GM15510 (cell line): ENCODE measurements around the gene RSPH1.

Source experiments
- POLR2A ChIP-seq: IDR thresholded peaks from 3 replicates; pipeline ENCODE4 v1.6.1; 2011; ENCODE audit warnings: borderline replicate concordance; ENCODE audit not compliant: insufficient read length; ENCODE audit errors: extremely low read depth

RSPH1 gene

DNA sequence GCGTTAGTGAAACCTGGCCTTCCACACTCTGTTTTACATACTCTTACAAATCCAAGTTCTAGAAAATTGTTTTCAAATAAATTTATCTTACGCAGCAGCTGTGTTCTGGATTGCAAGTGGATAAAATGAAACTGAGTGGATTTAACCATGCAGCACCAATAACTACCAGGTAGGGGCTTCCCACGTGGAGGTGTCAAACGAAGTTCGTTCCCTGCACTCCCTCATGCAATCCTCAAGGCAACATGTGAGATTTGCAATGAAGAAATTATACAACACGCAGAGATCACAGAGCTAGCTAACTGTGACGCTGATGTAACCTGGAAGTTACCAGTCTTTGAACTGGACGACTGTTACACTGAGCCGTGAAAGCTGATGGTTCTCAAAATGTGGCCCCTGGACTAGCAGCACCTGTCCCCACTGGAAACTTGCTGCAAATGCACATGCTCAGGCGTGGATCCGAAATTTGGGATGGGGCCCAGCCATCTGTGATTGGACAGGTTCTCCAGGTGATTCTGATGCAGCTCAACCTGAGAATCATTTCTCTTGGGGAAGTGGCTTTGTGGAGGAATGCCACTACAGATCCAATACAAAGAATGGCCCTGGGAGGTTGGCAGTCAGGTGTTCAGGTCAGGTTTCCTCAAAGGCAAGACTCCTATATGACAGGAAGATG is 36.3 kb downstream of the RSPH1 start:
- no peak for TF ChIP-seq POLR2A

DNA sequence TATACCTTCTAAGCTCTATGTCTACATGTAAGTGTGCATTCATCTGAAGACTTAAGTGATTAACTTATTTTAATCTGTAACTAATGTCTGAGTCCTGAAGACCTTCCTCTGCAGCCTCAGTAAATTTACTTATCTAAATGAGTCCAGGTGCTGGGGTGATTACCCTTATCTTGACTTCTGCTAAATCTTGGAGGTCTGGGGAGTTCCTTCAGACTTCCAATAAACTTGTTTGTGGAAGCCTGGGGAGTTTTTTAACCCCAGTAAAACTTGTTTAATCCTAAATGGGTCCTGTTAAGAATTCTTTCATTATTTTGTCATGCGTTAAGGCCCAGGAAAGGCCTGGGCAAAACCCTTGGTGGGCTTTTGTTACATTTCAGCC is 37.0 kb downstream of the RSPH1 start:
- TF ChIP-seq POLR2A: no peak

DNA sequence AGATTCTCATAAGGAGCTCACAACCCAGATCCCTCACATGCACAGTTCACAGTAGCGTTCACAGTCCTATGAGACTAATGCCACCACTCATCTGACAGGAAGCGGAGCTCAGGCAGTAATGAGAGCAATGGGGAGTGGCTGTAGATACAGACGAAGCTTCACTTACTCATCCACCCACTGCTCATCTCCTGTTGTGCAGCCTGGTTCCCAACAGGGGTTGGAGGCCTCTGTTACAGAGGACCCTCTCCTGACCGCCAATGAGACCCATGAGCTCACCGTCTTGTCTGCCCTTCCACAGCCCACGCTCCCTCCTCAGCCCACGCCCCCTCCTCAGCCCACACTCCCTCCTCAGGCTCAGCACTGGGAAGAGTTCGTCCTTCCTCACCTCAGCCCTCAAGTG is 39.6 kb downstream of the RSPH1 start:
- no peak for TF ChIP-seq POLR2A

DNA sequence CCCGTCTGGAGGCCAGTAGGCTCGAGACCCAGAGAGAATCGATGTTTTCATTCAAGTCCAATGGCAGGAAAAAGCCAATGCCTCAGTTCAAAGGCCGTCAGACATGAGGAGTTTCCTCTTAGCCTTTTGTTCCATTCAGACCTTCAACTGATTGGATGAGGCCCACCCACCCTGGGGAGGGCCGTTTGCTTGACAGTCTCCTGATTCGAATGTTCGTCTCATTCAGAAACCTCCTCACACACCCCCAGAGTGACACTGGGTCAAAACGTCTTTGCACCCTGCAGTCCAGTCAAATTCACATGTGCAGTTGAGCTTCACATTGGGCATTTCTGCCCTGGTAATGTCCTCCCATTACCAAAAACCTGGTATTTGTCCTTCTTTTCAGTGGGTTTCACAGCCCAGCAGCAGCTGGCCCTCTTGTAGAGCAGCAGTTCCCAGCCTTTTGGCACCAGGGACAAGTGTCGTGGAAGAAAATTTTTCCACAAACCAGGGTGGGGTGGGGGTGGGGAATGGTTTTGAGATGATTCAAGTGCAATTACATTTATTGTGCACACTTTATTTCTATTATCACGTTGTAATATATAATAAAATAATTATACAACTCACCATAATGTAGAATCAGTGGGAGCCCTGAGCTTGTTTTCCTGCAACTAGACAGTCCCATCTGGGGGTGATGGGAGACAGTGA is 40.1 kb downstream of the RSPH1 start:
- TF ChIP-seq POLR2A: no peak

DNA sequence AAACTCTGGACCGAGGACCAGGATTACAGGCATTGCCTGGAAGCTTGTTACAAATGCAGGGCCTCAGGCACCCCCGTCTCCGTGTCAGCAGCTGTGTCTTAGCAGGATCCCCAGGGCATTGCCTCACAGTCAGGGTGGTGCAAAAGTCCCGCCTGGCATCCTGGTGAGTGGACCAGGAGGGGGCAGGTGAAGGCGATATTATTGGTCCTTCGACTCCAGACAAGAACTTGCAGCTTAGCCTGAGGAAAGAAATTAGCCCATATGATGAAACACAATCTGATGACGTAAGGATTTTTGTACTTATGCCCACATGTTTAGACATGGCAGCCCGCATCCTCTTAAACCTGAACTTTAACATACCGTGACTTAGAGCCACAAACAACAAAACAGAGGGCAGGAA is 40.8 kb downstream of the RSPH1 start:
- no peak for TF ChIP-seq POLR2A

DNA sequence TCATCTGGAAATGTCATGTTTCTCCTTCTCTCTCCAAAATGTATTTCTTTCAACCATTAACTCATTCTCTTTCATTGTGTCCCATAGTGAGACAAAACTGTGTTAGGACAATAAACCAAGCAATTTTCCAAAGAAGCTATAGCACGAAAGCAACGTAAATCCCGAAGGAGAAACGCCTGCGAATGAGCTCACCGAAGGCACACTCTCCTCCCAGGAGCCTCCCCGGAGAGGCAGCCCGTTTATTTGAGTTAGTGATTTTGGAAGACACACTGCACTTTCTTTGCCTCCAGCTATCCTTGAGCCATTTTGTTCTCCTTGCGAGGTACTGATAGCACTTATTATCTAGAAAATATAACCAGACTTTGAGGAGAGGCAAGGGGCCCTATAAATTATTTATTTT is 41.2 kb downstream of the RSPH1 start:
- no peak for TF ChIP-seq POLR2A

DNA sequence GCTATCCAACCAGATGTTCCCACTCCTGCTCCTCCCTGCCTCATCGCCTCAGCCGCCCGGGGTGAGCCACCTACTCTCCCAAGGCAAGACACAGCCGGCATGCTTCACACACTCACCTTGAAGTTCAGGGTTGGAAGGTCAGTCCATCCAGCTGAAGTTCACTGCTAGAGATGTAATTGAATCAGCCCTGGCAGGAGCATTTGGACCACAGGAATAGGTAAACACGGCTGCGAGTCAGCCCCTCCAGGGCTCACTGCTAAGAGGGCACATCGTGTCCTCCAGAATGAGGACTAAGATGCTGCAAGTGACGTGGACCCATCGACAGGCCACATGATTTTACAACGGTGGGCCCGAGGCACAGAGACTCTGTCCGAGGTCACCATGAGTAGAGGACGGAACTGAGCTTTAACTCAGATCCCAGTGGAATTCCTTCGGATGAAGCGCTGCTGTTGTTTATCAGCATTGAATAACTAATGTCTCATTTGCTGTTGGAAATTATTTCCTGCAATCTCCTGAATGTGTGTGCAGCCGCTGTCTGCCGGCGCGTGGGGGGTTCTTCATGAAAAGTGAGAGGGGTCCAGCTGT is 41.9 kb downstream of the RSPH1 start:
- TF ChIP-seq POLR2A: no peak

DNA sequence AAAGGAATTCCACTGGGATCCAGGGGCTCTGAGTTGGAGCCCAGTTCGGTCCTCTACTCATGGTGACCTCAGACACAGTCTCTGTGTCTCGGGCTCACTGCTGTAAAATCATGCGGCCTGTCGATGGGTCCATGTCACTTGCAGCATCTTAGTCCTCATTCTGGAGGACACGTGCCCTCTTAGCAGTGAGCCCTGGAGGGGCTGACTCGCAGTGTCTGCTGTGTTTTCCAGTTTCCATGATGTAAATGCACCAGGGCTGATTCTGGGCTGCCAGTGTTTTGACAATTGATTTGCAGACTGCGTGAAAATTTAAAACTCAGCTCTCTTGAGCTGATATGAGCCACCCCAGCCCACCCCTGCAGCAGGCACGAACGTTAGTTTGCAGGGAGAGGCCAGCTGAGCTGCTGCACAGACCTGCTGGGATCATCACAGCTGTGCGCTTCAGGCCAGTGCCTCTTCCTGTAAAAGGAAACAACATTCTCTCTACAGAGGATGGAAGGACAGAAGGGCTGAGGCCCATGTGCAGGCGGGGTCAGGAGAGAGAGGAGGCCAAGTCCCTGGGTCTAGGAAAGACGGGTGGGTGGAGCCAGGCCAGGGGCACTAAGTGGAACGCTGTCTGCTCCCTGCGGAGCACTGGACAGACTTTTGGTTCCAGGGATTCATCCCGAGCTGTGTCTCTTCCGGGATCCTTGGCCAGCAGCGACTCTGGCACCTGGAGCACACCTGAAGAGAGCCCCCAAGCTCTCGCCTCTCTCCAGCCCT is 42.6 kb downstream of the RSPH1 start:
- TF ChIP-seq POLR2A: no peak

DNA sequence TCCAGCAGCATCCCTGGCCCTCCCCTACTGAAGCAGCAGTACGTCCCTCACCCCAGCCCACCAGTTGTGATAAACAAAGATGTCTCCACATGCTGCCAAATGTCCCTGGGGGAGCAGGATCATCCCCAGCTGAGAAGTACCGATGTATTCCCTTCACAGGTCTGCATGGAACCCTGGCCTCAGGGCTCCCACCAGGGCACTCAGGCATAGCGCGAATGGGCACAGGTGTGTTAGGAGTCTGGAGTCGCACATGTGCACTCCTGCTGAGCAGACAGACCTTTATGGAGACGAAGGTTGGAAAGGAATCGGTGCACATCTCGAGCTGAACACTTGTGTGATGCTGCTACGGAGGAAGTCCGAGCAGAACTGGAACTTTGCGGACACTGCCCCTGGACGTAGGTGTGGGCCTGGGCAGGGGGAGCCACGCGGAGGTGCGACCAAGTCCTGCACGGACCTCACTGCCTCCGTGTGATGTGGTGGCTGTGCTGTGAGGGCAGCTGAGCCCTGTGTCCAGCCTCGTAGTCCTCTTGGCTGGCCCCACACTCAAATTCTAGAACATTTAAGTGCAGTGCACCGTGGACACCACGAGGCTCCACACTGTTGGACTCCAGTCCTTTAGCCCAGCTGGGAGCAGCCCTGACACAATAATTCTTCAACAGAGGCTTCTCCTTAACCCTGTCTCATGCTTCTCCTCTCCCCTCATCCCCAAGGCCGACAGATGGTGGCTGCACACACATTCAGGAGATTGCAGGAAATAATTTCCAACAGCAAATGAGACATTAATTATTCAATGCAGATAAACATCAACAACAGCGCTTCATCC is 43.4 kb downstream of the RSPH1 start:
- TF ChIP-seq POLR2A: no peak

DNA sequence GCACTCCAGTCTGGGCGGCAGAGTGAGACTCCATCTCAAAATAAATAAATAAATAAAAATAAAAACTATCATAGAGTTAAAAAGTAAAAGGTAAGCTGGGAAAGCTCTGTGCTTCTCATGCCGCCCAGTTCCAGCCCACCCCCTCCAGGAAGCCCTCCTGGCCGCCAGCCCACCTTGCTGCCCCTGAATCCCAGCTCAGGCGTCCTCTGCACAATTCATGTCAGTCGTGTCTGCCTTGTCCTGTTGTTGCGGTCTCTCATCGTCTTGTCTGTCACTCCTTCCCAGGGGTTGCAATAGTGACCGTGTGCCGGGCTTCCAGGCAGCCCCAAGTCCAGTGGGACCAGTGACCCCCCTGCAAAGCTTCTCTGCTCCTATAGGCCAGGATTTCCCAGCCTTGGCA is 44.1 kb downstream of the RSPH1 start:
- TF ChIP-seq POLR2A: no peak

DNA sequence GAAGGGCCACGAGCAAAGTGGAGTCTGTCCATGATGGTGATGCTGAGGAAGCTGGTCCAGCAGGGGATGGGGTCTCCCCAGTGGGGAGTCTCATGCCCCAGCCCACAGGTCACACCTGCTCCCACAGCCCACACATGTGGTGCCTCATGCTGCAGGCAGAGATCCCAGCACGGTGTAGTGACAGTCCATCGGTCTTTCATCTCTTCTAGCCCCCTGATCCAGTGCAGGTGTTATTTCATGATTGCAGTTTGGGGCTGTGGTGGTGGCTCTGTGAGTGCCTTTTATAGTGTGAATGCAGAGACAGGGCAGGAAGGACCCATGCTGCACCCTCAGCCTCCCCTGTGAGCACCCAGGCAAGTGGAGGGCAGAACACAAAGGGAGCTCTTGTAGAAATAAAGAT is 47.3 kb downstream of the RSPH1 start:
- TF ChIP-seq POLR2A: no peak

DNA sequence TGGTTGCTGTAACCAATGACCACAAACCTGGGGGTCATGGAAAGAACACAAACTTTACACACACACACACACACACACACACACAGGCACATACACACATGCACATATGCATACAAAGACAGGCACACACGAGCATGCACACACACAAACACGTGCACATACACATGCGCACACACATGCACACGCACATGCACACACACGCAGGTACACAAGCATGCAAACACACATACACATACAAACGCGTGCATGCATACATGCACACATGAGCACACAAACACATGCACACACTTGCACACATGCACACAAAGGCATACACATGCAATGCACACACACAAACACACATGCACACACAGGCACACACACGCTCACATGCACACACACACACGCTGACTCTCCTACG is 48.3 kb downstream of the RSPH1 start:
- TF ChIP-seq POLR2A: no peak

DNA sequence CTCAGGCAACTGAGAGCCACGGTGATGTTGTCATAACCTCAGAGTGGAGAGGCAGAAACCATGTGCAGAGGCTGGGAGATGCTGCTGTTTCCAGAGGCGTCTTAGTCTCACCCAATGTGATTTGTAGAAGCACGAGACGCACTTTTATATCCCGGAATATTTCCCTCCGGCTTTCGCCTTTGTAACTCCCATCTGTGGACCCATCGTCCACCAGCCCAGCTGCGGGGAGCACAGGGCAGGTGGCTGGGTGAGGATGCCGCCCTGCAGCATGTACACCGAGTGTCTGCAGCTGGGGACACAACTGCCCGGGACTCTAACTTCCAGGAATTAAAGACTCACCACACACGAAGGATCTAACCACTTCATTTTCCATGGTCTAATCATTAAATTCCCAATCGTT is 48.8 kb downstream of the RSPH1 start:
- no peak for TF ChIP-seq POLR2A

DNA sequence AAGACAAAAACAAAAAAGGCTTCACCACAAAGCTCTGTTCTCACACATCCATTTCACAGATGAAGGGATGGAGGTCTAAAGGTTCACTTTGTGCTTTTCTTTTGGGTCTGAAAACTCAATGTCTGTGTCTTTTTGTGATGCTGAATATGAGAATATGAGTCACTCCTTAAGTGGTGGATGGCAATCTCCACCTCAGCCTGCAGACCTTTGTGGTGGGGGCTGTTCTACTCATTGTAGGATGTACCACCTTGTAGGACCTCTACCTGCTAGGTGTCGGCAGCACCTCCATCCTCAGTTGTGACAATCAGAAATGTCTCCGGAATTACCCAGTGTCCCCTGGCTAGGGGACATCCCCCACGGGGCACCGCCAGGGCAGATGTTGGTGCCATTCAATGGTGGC is 49.5 kb downstream of the RSPH1 start:
- no peak for TF ChIP-seq POLR2A

DNA sequence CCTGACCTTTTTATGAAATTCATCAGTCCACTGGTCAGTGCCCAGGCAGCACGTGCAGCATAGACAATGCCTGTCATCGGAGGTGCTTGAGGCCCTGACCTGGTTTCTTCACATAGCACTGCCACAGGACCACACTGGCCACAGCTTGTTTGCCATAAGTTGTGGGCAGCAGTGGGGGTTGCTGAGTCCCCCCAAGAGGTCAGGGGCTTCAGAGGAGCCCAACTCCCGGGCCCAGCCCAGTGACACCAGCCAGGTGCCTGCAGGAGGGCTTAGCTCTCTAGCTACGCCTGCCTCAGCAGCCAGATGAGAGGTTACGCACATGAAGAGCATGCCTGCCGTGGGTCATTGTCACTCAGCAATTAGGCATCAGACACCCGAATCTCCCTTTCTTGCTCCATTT is 50.7 kb downstream of the RSPH1 start:
- no peak for TF ChIP-seq POLR2A

DNA sequence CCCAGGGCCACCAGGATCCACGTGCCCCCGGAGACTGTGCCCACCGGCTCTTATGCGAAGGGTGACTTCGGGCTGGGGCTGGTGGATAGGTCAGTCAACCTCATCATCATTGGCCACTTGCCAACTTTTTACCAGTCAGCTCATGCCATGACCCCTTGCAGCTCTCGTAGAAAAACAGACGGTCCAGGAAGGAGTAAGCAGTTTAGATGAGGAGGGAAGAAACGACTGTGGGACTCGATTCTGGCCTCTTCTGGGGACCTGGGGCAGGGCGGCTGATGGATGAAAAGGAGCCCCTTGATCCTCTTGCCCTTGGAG is 51.3 kb downstream of the RSPH1 start:
- TF ChIP-seq POLR2A: no peak
